Right atrium auricular region (tissue), 2 donors: ENCODE data around the gene CLK3. TPM values are rescaled to one million over a fixed set of nuclear protein-coding genes. Genes with fewer than 3 reads are reported as not detected.

Experiments
- DNase-seq: peaks from one replicate; pipeline ENCODE4 v3.0.0-alpha.2; 2019; ENCODE audit warnings: low spot score
- H3K27ac ChIP-seq, 2 donors: fragments of 200-600 bp; sonication (generic); 1 replicate in 1 of 2; 2 replicates in 1 of 2; pipeline ENCODE4 v1.5.1; 2016 to 2019
- H3K27me3 ChIP-seq, 2 donors: fragments of 200-600 bp; sonication (generic); one replicate each; pipeline versions ENCODE4 v1.5.1 to v1.6.0; 2017 to 2019
- H3K36me3 ChIP-seq: fragments of 200-600 bp; sonication (generic); one replicate; pipeline ENCODE4 v1.5.1; 2016
- H3K4me1 ChIP-seq, 2 donors: fragments of 200-600 bp; sonication (generic); one replicate each; pipeline versions ENCODE4 v1.5.1 to v1.6.0; 2017 to 2019
- H3K4me3 ChIP-seq, 2 donors: fragments of 200-600 bp; sonication (generic); 1 replicate in 1 of 2; 2 replicates in 1 of 2; pipeline ENCODE4 v1.5.1; 2017 to 2019; ENCODE audit warnings: mild to moderate bottlenecking in 1 of 2, moderate library complexity in 1 of 2
- H3K9me3 ChIP-seq, 2 donors: fragments of 200-600 bp; sonication (generic); one replicate each; pipeline ENCODE4 v1.5.1; 2019
- total RNA-seq, 2 donors: library from RNA; depleted of rRNA; stranded (reverse); fragments of >200 nt; gene quantifications; one replicate each; pipeline ENCODE4 v1.1.0, GENCODE V29; 2016
- TF ChIP-seq, protein P1 (sequence below), 2 donors: fragments of 200-600 bp; sonication (generic); IDR thresholded peaks; one replicate each; pipeline ENCODE4 v1.5.1; 2019; ENCODE audit warnings: antibody characterized with exemption in 2 of 2

The CLK3 gene
- total RNA-seq, 2 donors from 2014 or later = 52.8 to 59.2 TPM

DNA sequence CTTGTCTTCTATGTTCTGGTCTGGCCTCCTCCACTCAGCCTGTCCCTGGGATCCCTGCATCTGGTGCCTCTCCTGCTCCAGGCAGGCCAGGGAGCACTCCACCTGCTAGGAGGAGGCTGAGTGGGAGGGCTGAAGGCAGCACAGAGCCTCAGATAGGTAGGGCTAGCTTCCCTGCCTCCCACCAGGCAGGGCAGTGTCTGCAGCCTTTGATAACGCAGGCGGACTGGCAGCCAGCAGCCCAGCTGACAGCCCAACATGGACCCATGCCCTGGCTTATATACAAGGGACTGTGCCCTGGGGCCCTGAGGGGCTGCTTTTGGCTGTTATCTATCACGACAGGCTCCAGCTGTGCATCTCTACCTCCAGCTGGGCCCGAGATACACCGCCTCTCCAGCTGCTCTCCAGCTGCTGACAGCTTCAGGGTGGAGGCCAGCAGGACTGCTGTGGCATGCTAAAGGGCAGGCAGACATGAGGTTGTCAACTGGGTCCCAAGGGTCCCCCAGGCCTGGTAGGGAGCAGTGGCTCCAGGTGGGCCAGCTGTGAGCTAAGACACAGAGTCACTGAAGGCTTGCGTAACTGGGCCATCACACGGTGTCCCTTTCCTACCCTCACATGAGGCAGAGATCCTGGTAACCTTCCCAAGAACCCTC, 5.2 kb upstream of the CLK3 start:
- Histone ChIP-seq H3K4me1 (peaks cover 0 to 23% of the 10 kb centered on the region in 2 donors), H3K27me3 (no peaks in the 10 kb centered on the region), H3K4me3 (no peak overlapping the region), H3K36me3 (no peaks in the 10 kb centered on the region), H3K27ac (no peak overlapping the region), H3K9me3 (no peaks in the 10 kb centered on the region)
- DNase-seq = no peak
- TF ChIP-seq, protein P1, sequence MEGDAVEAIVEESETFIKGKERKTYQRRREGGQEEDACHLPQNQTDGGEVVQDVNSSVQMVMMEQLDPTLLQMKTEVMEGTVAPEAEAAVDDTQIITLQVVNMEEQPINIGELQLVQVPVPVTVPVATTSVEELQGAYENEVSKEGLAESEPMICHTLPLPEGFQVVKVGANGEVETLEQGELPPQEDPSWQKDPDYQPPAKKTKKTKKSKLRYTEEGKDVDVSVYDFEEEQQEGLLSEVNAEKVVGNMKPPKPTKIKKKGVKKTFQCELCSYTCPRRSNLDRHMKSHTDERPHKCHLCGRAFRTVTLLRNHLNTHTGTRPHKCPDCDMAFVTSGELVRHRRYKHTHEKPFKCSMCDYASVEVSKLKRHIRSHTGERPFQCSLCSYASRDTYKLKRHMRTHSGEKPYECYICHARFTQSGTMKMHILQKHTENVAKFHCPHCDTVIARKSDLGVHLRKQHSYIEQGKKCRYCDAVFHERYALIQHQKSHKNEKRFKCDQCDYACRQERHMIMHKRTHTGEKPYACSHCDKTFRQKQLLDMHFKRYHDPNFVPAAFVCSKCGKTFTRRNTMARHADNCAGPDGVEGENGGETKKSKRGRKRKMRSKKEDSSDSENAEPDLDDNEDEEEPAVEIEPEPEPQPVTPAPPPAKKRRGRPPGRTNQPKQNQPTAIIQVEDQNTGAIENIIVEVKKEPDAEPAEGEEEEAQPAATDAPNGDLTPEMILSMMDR (IDR thresholded peaks at IDR 0.05) = no peak

DNA sequence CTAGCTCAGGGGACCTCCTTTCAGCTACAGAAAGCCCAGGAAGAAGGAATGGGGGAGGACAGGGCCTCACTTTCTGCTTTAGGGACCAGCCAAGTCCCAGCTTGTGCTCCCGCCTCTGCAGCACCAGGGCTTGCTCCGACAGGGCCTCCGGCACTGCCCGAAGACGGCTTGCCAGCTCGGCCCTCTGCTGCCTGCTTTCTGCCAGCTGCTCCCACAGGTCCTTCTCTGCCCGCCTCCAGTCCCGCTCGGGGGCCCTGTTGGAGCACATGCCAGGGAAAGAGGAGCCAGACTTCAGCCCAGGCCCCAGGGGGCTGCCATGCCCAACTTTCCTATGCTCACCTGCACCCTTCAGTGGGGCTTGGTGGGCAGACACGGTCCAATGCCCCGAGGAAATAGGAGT, 4.3 kb upstream of the CLK3 start:
- no peak overlapping the region for H3K4me3 ChIP-seq
- no peaks in the 10 kb centered on the region for H3K9me3 ChIP-seq
- H3K4me1 ChIP-seq = peaks cover 0 to 25% of the 10 kb centered on the region in 2 donors
- TF ChIP-seq, protein P1 (IDR thresholded peaks at IDR 0.05) = no peak
- no peaks in the 10 kb centered on the region for H3K36me3 ChIP-seq
- DNase-seq = no peak
- H3K27ac ChIP-seq = no peak overlapping the region
- no peaks in the 10 kb centered on the region for H3K27me3 ChIP-seq

DNA sequence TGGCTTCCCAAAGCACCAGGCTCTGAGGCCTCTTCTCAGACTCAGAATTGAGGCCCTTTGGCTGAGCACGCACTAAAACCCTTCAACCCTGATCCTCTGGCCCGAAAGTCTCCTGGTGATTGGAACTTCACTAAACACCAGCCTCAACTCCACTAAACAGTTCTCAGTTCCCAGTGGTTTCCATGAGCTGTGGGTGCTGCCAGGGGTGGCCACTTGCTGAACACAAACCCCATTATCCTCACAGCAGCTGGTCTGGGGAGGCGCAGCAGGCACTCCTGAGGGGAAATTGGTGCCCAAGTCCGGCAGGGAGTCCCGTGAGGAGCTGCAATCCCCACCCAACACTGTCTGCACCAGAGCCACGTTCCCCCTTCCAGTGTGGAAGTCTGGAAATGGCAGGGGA, 3.8 kb upstream of the CLK3 start:
- TF ChIP-seq, protein P1 (IDR thresholded peaks at IDR 0.05) = no peak
- no peaks in the 10 kb centered on the region for H3K9me3 ChIP-seq
- H3K36me3 ChIP-seq = no peaks in the 10 kb centered on the region
- no peak overlapping the region for H3K4me3 ChIP-seq
- H3K4me1 ChIP-seq = peaks cover 0 to 30% of the 10 kb centered on the region in 2 donors
- H3K27me3 ChIP-seq = no peaks in the 10 kb centered on the region
- H3K27ac ChIP-seq = no peak overlapping the region
- no peak for DNase-seq

DNA sequence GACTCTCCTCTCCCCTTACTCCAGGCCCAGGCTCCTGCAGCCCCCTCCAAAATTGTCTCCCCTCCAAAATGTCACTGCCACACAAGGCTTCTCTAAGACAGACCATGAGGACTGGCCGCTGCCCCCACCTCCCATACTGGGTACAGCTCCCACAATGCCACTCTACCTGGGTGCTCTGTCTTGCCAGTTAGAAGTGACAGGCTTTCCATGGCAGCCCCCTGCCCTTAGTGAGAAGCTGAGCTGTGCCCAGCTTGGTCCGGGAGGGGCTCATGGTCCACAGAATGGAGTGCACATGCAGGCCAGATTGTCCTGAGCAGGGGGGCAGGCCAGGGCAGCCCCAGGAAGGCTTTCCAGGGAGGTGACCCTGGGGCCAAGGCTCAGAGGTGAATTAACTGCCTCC, 3.0 kb upstream of the CLK3 start:
- TF ChIP-seq, protein P1 (IDR thresholded peaks at IDR 0.05) = no peak
- Histone ChIP-seq H3K9me3 (no peaks in the 10 kb centered on the region), H3K27me3 (no peaks in the 10 kb centered on the region), H3K27ac (no peak overlapping the region), H3K4me1 (peaks cover 0 to 38% of the 10 kb centered on the region in 2 donors), H3K36me3 (no peaks in the 10 kb centered on the region), H3K4me3 (no peak overlapping the region)
- DNase-seq = no peak

DNA sequence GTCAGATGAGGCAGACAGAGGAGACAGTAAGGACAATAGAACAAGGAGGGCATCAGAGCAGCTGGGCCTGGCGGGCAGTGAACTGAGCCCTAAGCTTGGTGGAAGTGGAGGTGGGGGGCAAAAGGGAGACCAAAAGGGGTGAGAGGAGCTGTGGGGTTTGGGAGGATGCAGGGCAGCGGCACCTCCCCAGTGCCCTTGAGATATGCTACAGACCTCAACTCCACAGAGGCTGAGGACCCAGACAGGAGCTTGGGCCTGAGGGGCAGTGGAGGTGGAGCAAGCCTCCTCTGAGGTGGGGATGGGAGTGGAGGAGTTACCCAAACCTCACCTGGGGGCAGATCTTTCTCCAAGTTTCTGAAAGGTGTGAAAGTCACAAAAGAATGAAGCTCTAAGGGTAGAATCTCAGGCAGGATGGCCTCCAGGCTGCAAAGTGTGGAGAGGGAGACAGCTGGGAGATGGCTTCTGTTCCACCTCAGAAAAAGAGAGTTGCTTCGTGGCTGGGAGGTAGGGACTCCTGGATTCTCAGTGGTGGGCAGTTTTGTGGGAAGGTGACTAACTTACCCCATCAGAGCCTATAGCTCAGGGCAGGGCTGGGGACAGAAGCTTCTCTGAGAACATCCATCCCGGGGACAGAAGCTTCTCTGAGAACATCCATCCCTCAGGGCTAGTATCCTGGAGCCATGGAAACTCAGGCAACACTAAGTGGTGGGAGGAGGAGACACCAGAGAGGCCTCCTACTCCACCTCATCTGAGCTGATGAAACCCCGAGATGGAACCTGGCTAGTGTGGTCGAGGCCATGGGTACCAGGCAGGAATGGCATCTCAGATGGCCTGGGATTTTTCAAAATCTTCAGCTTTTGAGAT, 2.3 kb upstream of the CLK3 start:
- Histone ChIP-seq H3K4me3 (no peak overlapping the region), H3K27me3 (no peaks in the 10 kb centered on the region), H3K9me3 (no peaks in the 10 kb centered on the region), H3K36me3 (no peaks in the 10 kb centered on the region), H3K27ac (no peak overlapping the region), H3K4me1 (peaks cover 0 to 44% of the 10 kb centered on the region in 2 donors)
- TF ChIP-seq, protein P1 (IDR thresholded peaks at IDR 0.05) = no peak
- no peak for DNase-seq
